HG03159 (cell line): ENCODE measurements around the gene RRP7A.
"Not testable (repeated sequence)": the region's sequence is repeated elsewhere in the genome, so short reads cannot be mapped to it uniquely, and the experiment has no call there.

ENCODE experiments used
- ATAC-seq: cut with Tn5 transposase; IDR thresholded peaks from one replicate; pipeline ENCODE4 v1.9.1; 2021; ENCODE audit warnings: mild to moderate bottlenecking, moderate library complexity; ENCODE audit not compliant: unreplicated experiment

The RRP7A gene

GRCh38 chr22:42536166-42536565 is 16.6 kb upstream of the RRP7A start:
- ATAC-seq = no peak

GRCh38 chr22:42535082-42535731 is 15.6 kb upstream of the RRP7A start:
- ATAC-seq = not testable (repeated sequence)

- ATAC-seq = no peak
Measured at GRCh38 chr22:42533638-42533977, 14.0 kb upstream of the RRP7A start.

GRCh38 chr22:42531401-42532084 is 11.9 kb upstream of the RRP7A start:
- not testable (repeated sequence) for ATAC-seq

- ATAC-seq = not testable (repeated sequence)
Measured at GRCh38 chr22:42529435-42529834, 9.8 kb upstream of the RRP7A start.

GRCh38 chr22:42528591-42529307 is 9.2 kb upstream of the RRP7A start:
- no peak for ATAC-seq

GRCh38 chr22:42522546-42522945 is 3.0 kb upstream of the RRP7A start:
- ATAC-seq = no peak

GRCh38 chr22:42521228-42521546 is 1.6 kb upstream of the RRP7A start:
- no peak for ATAC-seq

- not testable (repeated sequence) for ATAC-seq
Measured at GRCh38 chr22:42518638-42519524, 715 bp downstream of the RRP7A start.

GRCh38 chr22:42517103-42517502 is 2.5 kb downstream of the RRP7A start:
- ATAC-seq = not testable (repeated sequence)

- ATAC-seq = no peak
Measured at GRCh38 chr22:42515896-42516295, 3.7 kb downstream of the RRP7A start.

- not testable (repeated sequence) for ATAC-seq
Measured at GRCh38 chr22:42515304-42515703, 4.3 kb downstream of the RRP7A start.

GRCh38 chr22:42514331-42514730 is 5.3 kb downstream of the RRP7A start:
- ATAC-seq = not testable (repeated sequence)

- ATAC-seq = not testable (repeated sequence)
Measured at GRCh38 chr22:42512273-42512990, 7.2 kb downstream of the RRP7A start.

- ATAC-seq = no peak
Measured at GRCh38 chr22:42511401-42511891, 8.2 kb downstream of the RRP7A start.

GRCh38 chr22:42509548-42509947 is 10.0 kb downstream of the RRP7A start:
- ATAC-seq = no peak

- ATAC-seq = not testable (repeated sequence)
Measured at GRCh38 chr22:42508975-42509364, 10.6 kb downstream of the RRP7A start.

GRCh38 chr22:42508327-42508974 is 11.1 kb downstream of the RRP7A start:
- ATAC-seq = not testable (repeated sequence)

- no peak for ATAC-seq
Measured at GRCh38 chr22:42500836-42501179, 18.8 kb downstream of the RRP7A start.
